GM12875 (cell line): ENCODE data around the gene ECEL1.

Experiments
- H3K4me3 ChIP-seq: one replicate; pipeline ENCODE4 v1.5.1; 2011; ENCODE audit warnings: low read depth, low read length, control low read depth
- CTCF ChIP-seq: IDR thresholded peaks from 2 replicates; pipeline ENCODE4 v1.5.1; 2011; ENCODE audit warnings: low read depth, mild to moderate bottlenecking, control low read depth, inconsistent platforms, low read length, moderate library complexity, borderline replicate concordance; ENCODE audit not compliant: insufficient read depth

The ECEL1 gene

GRCh38 chr2:232491139-232491780, 3.6 kb upstream of the ECEL1 start:
- no peak overlapping the region for H3K4me3 ChIP-seq
- TF ChIP-seq CTCF = no peak

GRCh38 chr2:232490221-232491138, 2.8 kb upstream of the ECEL1 start:
- no peak overlapping the region for H3K4me3 ChIP-seq
- TF ChIP-seq CTCF = no peak

GRCh38 chr2:232489516-232490220, 2.0 kb upstream of the ECEL1 start:
- H3K4me3 ChIP-seq = no peak overlapping the region
- no peak for TF ChIP-seq CTCF

DNA sequence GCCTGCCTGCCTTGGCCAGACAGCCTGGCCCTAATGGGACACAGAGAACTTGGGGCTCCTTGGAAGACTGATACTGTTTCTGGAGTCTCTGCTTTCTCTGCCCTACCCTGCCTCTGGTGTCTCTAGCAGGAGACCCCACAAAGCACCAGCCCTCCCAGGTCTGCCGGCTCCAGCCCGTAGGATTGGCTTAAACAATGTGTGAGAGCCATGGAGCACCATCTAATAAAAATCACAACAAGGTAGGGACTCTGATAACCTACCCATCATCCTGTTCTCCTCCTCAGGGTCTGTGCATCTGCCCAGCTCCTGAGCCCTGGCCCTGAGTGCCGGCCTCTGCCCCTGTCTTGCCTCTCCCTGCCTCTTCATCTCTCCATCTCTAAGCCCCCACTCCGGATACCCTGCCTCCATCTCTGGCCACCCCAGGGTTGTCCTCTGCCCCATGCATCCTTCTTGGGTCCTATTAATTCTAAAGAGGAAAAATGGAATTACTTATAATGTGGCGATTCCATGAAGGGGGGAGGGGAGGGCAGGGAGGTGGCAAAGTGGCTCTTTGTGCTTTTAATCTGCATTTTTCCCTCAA, 1.2 kb upstream of the ECEL1 start:
- no peak for TF ChIP-seq CTCF
- H3K4me3 ChIP-seq = no peak overlapping the region

- no peak for TF ChIP-seq CTCF
Measured at GRCh38 chr2:232488097-232488711, 570 bp upstream of the ECEL1 start.

DNA sequence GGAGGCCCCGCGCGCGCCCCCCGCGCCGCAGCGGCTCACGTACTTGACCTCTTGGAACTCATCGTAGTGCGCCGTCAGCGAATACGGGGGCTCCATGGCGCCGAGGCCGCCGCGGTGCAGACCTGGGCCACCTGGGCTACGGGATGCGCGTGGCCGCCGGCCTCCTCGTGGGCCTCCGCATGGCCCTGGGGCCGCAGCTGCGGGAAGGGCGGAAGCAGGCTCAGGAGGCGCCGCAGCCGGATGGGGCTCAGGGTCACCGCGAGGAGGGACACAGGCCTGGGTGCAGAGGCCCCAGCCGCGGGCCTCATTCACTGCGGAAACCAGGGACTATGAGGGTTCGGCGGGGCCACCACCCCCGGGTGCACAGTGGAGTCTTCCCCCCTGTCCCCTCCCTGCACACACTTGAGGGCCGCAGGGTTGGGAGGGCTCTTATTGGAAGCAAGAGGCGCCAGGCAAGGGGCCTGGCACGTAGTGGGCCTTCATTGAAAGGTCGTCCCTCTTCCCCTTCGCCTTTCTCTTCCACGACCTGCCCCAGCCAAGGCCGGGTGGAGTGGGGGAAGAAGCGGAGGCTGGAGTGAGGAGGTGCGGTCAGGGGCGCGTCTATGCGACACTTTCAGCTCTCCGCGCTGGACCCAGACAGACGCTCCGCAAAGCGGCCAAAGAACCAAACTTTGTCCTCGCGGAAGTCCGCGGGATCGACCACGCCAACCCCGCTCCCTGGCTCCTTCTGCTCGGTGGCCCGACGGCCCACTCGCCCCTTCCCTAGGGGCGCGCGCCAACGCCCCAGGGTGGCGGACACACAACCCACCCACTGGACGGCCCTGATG, 863 bp downstream of the ECEL1 start:
- no peak overlapping the region for H3K4me3 ChIP-seq
- TF ChIP-seq CTCF = no peak

More at GRCh38 chr2:232488097-232488711, 570 bp upstream of the ECEL1 start:
- no peak overlapping the region for H3K4me3 ChIP-seq
